Activated gamma-delta T cell treated with anti-CD3 and anti-CD28 coated beads, Interleukin-2, amount 50 U/mL, for 16 hours (primary cell): ENCODE results near the gene KIF2C.
A peak's percentile ranks its signal among the peaks of the same experiment; 100 is the strongest.
"Not testable (repeated sequence)": the region's sequence is repeated elsewhere in the genome, so short reads cannot be mapped to it uniquely, and the experiment has no call there.

Experiments used
- DNase-seq: peaks from one replicate; pipeline ENCODE4 v3.0.0-alpha.2; 2020; ENCODE audit warnings: low read depth

Gene KIF2C

GRCh38 chr1:44739307-44740178, at the start of gene KIF2C:
Gene KIF2C (plus strand): TSS chr1:44739837. CDS start chr1:44739933, 96 bp downstream.
- peak; percentile 95 for DNase-seq

- DNase-seq, result no peak
These were observed 46.5 kb upstream of the KIF2C start for GRCh38 chr1:44693159-44693558.

GRCh38 chr1:44693900-44694299, 45.7 kb upstream of the KIF2C start:
- no peak for DNase-seq

- no peak for DNase-seq
These were observed 44.7 kb upstream of the KIF2C start for GRCh38 chr1:44694863-44695478.

DNA sequence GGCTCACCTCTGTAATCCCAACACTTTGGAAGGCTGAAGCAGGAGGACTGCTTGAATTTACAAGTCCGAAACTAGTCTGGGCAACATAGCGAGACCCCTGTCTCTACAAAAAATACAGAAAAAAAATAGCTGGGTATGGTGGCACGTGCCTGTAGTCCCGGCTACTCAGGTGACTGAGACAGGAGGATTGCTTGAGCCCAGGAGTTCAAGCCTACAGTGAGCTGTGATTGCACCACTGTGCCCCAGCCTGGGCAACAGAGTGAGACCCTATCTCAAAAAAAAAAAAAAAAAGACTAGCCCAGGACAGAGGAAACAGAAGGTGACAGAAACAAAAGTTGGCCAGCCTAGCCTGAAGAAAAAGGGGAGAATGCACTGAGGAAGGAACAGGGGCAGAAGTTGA, 44.0 kb upstream of the KIF2C start:
- no peak for DNase-seq

GRCh38 chr1:44696101-44696500, 43.5 kb upstream of the KIF2C start:
- no peak for DNase-seq

GRCh38 chr1:44696789-44697345, 42.8 kb upstream of the KIF2C start:
- peak; percentile 24 for DNase-seq

DNA sequence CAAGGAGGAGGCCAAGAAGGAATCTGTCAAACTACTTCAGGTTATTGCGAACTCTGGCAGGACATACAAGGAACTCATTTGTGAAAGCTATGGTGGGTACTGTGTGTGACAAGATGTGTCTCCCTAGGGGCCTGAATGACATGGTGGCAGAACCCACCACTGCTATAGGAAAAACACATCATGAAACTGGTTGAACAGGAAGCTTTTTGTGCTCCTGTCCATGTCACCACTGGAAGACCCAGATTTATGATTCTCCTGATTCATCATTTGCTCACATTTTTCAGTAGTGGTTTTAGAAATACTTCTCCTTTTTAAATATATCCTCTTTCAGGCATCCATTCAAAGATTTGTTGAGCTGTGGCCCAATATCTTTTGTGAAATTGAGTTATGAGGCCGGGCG, 41.5 kb upstream of the KIF2C start:
- no peak for DNase-seq

DNA sequence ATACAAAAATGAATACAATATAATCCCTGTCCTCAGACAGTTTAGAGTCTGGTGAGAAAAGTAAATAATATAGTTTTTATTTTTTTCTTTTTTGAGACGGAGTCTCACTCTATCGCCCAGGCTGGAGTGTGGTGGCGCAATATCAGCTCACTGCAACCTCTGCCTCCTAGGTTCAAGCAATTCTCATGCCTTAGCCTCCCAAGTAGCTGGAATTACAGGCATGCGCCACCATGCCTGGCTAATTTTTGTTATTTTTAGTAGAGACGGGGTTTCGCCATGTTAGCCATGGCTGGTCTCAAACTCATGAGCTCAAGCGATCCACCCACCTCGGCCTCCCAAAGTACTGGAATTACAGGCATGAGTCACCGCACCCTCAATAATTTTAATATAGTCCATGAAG, 40.3 kb upstream of the KIF2C start:
- not testable (repeated sequence) for DNase-seq

DNA sequence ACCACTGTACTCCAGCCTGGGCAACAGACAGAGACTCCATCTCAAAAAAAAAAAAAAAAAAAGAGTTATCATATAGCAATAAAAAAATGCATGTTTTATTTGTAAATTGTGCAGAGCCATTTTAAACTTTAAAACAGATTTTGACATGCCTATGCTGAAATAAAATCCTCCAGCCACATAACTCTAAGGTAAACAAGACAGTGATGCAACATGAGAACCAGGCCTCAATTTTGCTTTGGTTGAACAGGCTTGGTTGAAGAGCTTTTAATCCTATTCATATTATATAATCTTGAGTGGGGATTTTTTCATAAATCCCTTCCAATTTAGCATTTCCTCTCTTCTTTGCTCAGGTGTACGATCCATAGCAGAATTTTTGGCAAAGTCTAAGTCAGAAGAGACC, 39.1 kb upstream of the KIF2C start:
- DNase-seq, result no peak

GRCh38 chr1:44701141-44701573, 38.5 kb upstream of the KIF2C start:
- no peak for DNase-seq

DNA sequence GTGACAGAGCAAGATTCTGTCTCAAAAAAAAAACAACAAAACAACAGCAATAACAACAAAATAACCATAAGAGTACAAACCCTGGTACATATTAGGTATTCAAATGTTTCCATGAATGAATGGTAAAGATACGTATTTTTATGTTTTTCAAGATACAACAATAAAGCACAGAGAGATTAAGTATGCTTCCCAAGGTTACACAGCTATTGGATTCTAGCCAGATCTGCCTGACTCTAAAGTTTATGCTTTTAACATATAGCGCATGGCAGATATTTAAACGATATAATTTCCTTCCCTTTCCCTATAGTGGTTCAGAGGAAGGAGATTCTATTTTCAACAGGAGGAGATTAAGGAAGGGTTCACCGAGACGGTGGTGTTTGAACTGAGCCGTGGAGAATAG, 34.2 kb upstream of the KIF2C start:
- DNase-seq, result no peak

DNA sequence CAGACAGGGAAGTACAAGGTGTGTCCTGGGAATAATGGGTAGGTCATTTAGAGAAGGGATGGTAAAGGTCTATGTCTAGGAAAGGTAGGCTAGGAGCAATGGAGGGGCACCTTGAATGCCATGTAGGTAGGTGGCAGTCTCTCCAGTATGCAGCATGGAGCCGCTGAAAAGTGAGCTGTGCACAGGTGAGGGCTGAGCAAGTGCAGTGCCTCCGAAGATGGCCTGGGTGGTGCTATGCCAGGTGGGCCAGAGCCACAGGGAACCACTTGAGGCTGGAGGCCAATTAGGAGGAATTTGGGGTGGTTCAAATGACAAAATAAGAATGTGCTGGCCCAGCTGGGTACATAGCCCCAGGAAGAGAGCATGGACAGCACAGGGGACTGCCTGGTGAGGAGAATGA, 33.7 kb upstream of the KIF2C start:
- no peak for DNase-seq

- no peak for DNase-seq
These were observed 32.3 kb upstream of the KIF2C start for GRCh38 chr1:44707112-44707881.

DNA sequence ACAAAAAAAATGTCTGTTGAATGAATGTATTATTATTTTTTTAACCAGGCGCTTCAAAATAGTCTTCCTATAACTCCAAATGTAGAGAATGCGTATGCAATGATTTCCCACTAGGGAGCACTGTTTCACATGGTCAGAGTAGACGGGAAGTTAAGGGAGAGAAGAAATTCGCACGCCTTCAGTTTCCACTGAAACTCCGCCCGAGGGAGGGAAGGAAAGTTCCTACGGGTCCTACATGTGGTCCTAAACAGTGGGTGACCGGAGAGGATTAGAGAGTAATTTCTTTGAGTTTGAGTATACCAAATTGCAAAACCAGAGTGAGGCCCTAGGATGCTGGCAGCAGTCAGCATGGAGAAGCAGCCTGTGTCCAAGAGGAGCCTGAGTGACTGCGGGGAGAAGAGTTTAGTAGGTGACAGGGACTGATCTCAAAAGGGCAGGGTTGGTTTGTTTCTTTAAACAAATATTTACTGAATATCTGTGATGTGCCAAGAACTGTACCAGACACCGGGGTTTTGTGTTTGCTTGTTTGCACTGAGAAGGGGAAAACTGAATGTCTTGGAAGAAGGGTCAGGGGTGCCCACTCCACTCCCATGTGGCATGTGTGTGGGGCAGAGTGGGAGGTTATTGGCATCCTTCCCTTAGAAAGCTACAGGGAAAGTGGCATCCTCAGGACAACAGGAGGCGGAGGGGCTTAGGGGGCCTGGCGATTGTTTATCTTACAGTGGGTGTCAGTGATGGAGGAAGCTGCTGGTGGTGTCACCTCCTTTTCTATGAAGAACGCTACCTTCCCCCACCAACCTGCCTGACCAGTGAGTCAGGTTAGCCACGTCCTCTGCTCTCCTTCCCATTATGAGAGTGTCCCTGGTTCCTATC, 31.4 kb upstream of the KIF2C start:
- DNase-seq, result no peak

- no peak for DNase-seq
These were observed 26.3 kb upstream of the KIF2C start for GRCh38 chr1:44713321-44713781.

GRCh38 chr1:44714532-44714931, 25.1 kb upstream of the KIF2C start:
- no peak for DNase-seq

GRCh38 chr1:44714944-44715571, 24.6 kb upstream of the KIF2C start:
- DNase-seq, result peak; percentile 45

- no peak for DNase-seq
These were observed 22.5 kb upstream of the KIF2C start for GRCh38 chr1:44717156-44717555.

- no peak for DNase-seq
These were observed 22.0 kb upstream of the KIF2C start for GRCh38 chr1:44717653-44718052.

DNA sequence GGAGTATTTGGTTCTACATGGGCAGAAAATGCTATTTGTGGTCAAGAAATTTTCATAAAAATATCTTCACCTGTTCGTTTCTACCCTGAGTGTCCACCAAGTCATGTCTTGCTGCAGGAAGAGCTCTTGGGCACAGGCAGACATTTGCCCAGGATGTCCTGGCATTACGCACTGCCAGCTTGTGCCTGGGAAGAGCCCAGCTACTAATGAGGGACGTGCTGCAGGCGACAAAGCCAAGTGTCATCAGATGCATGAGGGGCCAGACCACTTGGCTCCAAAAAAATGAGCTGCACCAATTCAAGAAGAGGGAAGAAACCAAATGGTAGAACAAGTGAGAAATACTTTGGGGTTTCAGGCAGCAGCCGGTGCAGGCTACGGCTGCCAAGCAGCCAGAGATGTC, 21.5 kb upstream of the KIF2C start:
- no peak for DNase-seq
